T-helper 2 cell (primary cell): ENCODE results near the gene AGAP5.
A peak's percentile ranks its signal among the peaks of the same experiment; 100 is the strongest.
"Not testable (repeated sequence)": the region's sequence is repeated elsewhere in the genome, so short reads cannot be mapped to it uniquely, and the experiment has no call there.

Experiments used
- DNase-seq, 5 experiments: peaks; one replicate each; pipeline versions ENCODE4 v3.0.0 to v3.0.0-alpha.2; 2012 to 2022

Gene AGAP5

DNA sequence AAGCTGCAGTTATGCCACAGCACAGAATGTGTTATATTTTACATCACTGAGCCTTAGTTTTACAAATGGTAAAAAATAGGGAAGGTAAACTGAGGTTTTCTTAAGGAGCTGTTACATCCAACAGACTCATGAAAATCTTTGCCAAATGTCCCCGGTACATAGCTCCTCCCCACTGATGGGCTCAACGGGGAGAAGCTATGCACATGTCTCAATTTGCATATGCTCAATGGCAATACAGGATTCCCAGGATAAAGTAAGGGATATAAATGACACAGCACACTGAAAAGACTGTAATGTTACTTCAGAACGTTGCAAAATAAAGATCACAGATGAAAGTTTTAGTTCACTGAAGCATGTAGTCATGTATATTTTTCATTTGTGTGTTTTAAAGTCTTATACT, 16.6 kb upstream of the AGAP5 start:
- not testable (repeated sequence) for DNase-seq

DNA sequence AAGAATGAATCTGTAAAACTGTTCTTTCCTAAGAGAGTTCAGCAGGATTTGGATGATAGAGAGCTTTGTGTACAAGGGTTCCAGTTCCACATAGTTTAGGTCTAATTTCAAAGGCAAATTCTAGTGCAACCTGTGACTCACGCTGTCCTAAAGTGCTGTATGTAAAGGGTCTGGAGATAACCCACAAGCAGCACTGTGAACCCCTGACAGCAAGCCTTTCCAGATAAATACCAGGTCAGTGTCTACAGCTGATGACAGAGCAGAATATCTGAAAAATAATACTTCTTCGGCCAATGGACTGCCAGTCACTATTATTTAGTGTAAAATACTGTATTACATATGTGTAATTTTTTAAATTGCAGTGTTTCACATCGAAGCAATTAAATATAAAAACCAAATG, 16.0 kb upstream of the AGAP5 start:
- not testable (repeated sequence) for DNase-seq

DNA sequence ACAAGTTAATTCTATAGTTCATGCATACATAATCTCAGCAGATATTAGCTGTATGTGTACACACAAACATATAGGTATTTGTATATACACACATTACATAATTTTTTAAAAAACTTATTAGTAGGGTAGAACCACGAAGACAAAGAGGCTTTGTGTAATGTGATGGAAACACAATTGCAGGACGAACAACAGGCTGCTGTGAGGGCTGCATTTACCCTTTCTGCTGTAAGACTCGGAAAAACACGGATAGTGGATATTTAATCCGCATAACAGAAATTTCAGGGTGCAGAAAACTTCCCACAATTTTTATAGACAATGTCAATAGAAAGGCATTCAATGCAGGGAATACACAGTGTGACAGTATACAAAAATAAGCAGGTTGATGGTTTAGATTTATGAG, 13.8 kb upstream of the AGAP5 start:
- not testable (repeated sequence) for DNase-seq

DNA sequence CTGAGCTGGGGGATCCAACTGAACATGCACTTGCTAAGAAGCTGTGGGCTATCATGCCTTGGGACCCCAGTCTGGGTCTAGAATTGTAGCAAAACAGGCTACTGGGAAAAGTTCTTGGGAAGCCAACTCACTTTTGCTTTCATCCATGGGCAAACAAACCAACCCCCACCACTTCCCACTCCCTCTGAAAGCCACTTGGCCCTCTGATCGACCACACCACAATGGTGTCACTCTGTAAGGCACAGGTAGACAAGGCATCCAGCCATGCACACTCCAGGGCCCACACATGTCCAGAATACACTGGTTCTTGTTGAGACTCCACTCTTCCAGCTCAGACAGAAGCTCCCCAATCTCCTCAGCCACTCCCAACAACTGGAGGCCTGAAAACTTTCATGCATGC, 10.2 kb upstream of the AGAP5 start:
- DNase-seq = not testable (repeated sequence)

DNA sequence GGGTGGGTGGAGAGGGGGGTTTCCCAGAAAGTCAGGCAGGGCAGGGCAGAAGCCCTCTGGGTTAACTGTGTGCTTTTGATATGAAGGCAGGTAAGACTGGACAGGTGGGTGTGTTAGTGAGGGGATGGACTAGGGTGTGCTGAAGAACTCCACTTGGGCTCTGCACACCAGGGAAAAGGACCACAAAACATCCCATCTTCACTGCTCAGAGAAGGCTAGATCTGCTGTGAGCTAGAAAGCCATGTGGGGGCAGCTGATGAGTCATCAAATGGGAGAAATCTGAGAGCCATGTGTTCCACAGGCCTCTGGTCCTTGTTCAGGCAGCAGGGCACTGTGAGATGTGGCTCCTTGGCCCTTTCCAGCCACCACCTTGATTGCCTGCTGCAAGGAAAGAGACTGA, 9.7 kb upstream of the AGAP5 start:
- DNase-seq = not testable (repeated sequence)

DNA sequence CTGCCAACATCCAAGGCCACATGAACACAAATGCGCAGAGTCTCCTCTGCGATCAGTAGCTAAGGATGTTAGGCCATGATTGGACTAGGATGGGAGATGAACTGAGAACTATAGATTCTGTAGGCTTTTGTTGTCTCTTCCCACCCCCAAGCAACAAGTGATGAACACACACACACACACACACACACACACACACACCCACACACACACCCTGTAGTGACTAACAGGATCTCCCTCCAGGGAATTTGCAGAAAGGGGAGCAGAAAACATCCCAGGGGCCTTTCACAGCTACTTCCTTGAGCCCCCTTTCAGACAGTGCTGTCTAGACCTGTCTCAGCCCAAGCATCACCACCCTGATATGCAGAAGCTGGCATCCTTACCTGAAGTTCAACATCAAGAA, 8.6 kb upstream of the AGAP5 start:
- DNase-seq = not testable (repeated sequence)

DNA sequence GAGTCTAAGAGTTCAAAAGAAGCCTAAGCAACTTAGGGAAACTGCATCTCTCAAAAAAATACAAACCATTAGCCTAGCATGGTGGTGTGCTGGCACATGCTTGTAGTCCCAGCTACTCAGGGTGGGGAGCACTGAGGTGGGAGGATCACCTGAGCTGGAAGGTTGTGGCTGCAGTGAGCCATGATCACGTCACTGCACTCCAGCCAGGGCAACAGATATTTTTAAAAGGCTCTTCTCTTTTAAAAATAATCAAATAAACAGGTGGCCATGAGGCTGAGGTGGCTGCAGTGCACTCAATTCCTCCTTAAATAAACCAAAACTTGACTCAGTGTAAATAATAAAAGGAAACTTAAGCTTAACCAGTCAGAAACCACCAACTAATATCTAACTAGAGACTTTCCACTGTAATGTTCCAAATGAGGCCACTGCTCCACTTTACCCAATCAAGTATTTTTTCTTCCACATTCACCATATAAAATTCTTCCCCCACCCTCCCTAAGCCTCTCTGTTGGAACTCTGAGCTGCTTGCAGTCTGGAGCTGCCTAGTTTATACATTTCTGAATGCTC, 7.7 kb upstream of the AGAP5 start:
- DNase-seq = not testable (repeated sequence)

DNA sequence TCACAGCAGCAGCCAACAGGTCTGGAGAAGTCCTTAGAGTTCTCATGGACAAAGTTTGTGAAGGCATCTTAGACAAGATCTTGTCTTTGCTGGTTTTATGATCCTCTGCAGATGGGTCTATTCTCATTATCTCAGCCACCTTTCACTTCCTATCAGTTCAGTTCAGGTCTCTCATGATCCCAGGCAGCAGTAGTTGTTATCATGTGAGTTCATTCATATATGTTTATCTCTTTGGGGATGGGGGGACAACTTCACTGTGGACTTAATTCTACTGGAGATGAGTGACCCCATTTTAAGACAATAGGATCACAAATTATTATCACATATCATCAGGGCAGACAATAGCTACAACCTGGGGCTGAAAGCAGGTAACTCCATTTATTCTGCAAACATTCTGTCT, 6.0 kb upstream of the AGAP5 start:
- not testable (repeated sequence) for DNase-seq

DNA sequence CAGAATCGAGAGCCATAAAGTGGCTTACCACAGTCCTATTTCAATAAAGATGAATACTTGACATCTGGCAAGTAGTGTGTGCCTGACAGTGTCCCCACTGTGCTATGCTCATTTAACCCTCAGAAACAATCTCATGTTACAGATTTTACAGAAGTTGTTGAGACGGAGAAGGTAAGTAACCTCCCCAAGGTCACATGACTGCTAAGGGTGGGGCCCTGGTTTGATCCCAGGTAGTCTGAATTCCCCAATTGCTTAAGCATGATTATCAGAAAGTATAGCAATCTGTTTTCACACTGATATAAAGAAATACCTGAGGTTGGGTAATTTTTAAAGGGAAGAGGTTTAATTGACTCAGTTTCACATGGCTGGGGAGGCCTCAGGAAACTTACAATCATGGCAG, 910 bp upstream of the AGAP5 start:
- DNase-seq = not testable (repeated sequence)

DNA sequence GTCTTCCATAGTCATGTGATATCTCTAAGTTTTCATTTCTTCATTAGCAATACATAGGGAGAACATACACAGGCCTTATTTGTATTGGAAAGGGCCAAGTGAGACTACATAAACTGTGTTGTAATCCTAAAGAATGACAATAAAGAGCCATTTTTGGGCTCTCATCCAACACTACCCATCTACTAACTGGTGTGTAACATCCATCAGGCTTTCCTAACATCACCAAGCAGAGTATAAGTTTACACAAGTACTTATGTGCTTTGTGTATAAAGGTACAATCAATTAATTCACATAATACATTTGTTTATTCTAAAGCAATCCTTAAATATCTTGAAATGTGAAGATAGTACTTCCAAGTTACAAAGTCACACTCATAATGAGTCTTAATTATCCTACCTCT, 2.6 kb downstream of the AGAP5 start:
- not testable (repeated sequence) for DNase-seq

DNA sequence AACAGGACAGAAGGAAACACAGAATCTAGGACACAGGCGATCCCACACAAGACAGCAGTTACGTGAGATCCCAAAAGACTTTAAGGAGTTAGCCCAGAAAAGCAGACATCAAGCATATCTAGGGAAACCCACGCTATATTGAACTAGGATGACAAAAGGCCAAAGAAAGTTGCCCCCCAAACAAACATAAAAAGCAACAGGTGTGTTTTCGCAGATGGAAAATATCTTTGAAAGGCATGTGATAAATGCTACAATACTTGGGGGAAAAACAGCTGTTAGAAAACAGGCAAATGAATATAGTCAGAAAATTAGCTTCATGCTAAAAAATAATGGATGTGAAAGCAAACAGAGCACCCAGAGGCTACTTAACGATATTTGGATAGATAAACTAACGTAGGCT, 7.2 kb downstream of the AGAP5 start:
- not testable (repeated sequence) for DNase-seq

DNA sequence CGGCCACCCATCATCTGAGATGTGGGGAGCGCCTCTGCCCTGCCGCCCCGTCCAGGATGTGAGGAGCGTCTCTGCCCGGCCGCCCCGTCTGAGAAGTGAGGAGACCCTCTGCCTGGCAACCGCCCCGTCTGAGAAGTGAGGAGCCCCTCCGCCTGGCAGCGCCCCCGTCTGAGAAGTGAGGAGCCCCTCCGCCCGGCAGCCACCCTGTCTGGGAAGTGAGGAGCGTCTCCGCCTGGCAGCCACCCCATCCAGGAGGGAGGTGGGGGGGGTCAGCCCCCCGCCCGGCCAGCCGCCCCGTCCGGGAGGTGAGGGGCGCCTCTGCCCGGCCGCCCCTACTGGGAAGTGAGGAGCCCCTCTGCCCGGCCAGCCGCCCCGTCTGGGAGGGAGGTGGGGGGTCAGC, 8.3 kb downstream of the AGAP5 start:
- not testable (repeated sequence) for DNase-seq

DNA sequence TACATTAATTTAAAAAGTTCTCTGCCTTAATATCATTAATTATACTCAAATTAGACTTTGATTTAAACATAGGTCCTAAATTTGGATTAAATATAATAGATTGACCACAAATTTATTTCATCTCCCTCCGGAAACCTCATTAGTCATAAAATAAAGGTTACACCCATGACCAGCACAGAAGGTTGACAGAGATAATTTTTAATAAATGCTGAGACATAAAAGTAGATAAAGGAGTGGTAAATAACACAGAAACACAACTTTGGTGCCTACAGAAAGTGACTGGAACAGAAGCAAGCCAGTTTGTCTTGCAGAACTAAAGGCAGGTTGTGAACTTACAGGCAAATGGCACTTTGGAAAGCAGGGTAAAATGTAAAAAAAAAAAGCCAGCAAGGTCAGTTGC, 10.3 kb downstream of the AGAP5 start:
- DNase-seq = not testable (repeated sequence)

DNA sequence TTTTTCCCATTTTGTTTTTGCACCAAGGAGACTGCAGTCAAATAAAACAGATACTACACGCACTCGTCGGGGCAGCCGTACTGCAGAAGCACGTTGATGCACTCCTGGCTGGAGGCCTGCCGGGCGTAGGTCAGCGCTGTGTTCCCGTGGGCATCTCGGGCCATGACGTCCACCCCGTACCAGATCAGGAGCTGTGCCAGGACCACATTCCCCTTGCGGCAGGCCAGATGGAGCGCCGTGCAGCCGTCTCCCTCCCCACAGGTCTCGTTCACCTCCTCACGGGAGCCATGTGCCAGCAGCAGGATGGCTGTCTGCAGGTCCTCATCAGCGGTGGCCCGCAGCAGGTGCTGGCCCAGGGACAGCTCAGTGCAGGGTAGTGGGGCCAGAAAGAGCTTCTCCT, 23.4 kb downstream of the AGAP5 start:
- DNase-seq = not testable (repeated sequence)

DNA sequence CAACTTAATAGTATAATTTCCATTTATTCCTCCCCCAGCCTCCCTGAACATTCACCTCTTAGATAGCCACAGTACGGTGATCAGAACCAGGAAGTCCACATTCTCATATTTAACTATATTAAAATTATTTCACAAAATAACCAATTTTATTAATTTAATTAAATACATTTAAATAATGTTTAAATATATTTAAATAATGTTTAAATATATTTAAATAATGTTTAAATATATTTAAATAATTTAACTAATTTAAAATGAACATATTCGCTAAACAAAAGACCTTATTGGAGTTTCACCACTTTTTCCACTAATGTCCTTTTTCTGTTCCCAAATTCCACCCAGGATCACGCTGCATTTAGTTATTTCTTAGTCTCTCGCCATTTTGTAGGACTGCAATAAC, 29.5 kb downstream of the AGAP5 start:
- not testable (repeated sequence) for DNase-seq

DNA sequence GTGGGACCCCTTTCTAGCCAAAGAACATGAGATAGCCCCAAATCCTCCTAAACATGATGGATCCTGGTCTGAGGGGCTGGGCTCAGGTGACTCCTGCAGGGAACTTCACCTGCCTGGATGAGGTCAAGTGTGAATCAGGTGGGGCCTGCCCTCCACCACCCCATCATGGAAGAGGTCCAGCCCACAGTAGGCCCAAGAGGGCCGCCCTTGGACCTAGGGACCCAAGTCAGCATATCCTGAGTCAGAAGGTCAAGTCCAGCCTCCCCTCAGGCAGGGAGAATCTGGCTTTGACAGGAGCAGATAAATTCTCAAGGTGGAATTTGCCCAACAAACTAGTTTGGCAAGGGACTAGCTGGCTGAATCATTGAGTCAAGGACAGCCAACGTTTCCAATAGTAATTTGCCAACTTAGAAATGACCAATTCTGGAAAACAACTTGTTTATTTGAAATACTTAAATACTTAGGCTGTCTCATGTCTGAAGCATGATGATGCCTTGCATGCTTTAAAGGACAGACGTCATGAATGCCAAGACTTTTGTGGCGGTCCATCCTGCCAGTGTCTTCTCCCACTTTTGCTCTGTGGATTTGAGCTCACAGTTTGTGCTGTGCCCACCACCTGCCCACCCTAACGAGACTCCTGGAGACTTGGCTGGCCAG, 31.6 kb downstream of the AGAP5 start:
- not testable (repeated sequence) for DNase-seq

DNA sequence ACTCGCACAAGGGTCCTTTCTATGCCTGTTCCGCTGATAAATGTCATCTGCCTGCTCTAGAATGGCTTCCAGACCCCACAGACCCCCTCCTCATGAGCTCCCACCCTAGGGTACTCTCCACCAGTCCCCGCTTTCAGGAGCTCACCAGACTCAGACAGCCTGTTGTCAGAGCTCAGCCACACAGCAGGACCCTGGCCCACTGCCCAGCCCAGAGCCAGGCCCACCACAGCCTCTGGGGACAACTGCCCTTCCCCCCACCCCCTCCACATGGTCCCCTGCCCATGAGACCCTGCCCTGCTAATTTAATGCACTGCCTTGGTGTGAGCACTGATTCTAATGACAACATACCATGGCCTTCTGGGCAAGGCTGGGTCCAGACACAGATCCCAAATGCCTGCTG, 32.3 kb downstream of the AGAP5 start:
- DNase-seq = not testable (repeated sequence)

DNA sequence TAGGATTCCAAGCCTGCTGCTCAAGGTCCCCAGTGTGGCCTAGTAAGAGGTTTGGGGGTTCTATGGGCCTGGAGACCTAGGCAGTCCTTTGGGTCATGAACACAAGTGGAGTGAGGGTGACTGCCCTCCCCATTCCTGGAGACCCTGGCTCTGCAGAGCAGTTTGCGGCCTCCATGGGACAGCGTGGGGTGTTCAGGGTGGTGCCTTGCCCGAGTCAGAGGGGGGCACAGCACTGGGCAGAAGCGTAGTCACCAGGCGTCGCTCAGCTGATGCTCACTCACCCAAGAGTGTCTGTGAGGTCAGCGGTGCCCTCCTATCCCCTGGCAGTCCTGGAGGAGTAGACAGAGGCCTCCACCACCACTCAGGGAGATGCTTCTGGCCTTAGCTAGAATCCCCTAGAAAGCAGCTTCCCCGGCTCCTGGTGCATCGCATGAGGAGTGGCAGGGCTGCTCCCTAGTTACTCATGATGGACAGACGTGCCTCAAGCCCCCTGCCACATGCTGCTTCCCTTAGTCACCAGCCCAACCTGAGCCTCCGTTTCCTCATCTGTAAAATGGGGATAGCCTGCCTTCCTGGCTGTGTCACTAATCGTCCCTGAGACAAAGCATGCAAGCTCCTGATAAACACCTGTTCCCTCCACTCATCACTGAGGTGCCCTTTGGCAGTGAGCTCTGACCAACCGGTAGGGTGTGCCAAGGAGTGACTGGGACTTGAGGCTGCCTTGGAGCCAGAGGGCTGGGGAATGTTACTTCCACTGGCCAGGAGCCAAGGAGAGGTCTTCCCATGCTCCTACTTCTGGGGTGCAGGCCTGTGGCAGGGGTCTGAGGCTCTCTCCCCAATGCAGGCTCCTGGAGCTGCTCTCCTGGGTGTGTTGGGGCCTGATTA, 33.5 kb downstream of the AGAP5 start:
- not testable (repeated sequence) for DNase-seq

DNA sequence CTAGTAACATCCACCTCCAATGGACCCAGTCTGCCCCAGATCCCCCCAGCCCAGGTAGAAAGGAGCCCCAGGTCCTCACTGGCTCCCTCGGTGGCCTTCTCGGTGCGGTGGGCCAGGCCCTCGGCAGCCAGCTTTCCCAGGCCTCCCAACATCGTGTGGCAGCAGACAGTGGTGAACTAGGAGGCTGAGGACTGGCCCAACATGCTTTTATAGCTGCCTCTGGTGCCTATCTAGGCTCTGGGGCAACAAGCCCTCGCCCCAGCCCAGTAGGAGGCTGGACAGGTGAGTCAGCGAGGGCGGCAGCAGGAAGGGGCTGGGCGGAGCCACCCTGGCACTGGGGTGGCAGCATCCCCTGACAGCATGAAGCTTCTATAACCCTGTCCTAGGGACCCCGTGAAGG, 34.3 kb downstream of the AGAP5 start:
- not testable (repeated sequence) for DNase-seq

DNA sequence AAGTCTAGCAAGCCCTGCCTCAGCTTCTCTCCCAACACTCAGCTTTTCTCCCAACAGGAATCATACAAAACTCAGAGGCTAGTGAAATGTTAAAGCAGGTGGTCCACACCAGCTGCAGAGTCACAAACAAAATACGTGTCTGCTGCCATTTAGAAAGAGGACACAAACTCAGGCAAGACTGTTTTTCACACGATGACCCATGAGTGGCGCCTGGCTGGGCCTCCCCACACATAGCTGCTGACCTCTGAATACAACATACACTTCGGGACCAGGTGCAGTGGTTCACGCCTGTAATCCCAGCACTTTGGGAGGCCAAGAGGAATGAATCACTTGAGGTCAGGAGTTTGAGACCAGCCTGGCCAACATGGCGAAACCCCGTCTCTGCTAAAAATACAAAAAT, 35.2 kb downstream of the AGAP5 start:
- not testable (repeated sequence) for DNase-seq

DNA sequence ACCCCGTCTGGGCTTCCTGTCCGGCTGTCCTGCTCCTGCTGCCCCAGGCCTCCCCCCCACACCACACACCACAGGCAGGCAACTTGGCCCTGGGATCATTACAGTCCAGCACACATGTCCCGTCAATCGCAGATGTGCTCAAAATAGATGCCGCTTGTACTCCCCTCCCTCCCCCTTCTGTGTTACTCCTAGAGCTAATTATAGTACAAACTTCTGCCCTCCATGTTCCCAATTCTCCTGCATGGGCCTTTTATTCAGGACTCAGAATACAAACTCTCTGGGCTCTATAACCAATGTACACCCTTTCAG, 42.0 kb downstream of the AGAP5 start, which contains the start of gene SYNPO2L:
TSS of gene SYNPO2L (minus strand) at position 40 of the 309 bp plus-strand sequence. CDS start 107 bp downstream, outside the sequence.
- no peak for DNase-seq

DNA sequence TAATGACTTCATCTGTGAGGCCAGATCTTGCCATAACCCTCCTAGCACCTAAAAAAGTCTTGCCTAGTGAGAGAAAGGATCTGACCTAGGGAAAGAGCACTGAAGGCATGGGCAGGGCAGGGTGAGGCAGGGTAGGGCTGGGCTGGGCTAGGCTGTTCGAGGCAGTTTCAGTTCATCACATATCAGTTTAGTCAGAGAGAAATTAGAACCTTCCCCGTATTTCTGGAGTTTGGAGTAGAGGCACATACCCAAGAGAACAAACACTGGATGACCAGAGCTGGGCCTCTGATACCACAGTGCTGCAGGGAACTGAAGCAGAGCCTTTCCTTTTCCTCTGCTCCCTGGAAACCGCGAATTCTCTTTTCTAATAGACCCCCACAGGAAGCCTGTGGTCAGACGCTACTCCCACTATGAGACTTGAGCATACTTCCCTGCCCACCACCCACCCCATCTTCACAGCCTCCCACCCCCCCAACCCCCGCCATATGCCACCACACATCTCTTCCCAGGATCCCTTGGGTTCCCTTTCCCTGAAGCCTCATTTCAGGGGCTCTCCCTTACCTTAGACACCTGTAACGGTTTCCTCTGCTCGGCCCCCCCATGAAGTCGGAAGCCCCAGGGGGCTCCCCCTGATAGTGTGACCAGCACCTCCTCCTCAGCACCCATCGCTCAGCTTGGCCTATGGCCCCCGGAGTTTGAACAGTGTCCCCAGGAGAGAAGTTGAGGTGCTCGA, 42.5 kb downstream of the AGAP5 start:
- DNase-seq = no peak

DNA sequence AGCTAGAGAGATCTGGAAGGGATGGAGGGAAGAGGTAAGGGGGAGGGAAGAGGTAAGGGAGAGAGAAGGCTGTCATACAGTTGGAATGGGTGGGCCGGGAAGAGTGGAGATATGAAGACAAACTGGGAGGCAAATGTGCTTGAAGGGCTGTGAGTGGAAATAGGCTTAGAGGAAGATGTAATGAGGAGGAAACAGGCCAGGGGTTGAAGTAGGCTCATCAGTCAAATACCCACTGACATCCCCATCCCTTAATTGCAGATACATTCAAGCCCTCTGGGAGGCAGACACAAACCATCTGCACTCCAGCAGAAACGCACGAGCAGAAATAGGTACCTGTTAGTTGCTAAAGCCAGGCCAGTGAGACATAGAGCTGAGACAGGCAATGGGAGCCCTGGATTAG, 44.2 kb downstream of the AGAP5 start:
- DNase-seq = peak in 1 of 5 experiments; percentile 41
